Gastroesophageal sphincter (tissue), 4 donors: Measurements from ENCODE around the gene MED22. TPM values are rescaled to one million over a fixed set of nuclear protein-coding genes. Genes with fewer than 3 reads are reported as not detected.
"Not testable (repeated sequence)": the region's sequence is repeated elsewhere in the genome, so short reads cannot be mapped to it uniquely, and the experiment has no call there.

Experiments used
- ATAC-seq: fragments of 150-250 bp; one replicate; pipeline ENCODE4 v1.9.1; 2016; ENCODE audit warnings: mild to moderate bottlenecking, moderate library complexity
- H3K27ac ChIP-seq, 4 donors: fragments of 200-600 bp; sonication (generic) in 3 of 4; 1 replicate in 3 of 4; 2 replicates in 1 of 4; pipeline ENCODE4 v1.5.1; 2016 to 2019
- H3K27me3 ChIP-seq: fragments of 200-600 bp; sonication (generic); one replicate; pipeline ENCODE4 v1.5.1; 2019
- H3K36me3 ChIP-seq, 2 donors: fragments of 200-600 bp; sonication (generic); one replicate each; pipeline ENCODE4 v1.5.1; 2019; ENCODE audit warnings: control low read depth in 1 of 2
- H3K4me1 ChIP-seq, 3 donors: fragments of 200-600 bp; sonication (generic); 1 replicate in 2 of 3; 2 replicates in 1 of 3; pipeline ENCODE4 v1.5.1; 2016 to 2019; ENCODE audit warnings: control low read depth in 2 of 3
- H3K4me3 ChIP-seq, 2 donors: fragments of 200-600 bp; sonication (generic); one replicate each; pipeline ENCODE4 v1.5.1; 2019; ENCODE audit warnings: mild to moderate bottlenecking in 1 of 2, moderate library complexity in 1 of 2
- H3K9me3 ChIP-seq, 3 donors: fragments of 200-600 bp; sonication (generic); one replicate each; pipeline ENCODE4 v1.5.1; 2017 to 2019; ENCODE audit warnings: control low read depth in 2 of 3
- EP300 ChIP-seq: sonication (generic); formaldehyde crosslinking; IDR thresholded peaks from one replicate; pipeline ENCODE4 v1.6.1; 2017; ENCODE audit warnings: antibody characterized with exemption, mild to moderate bottlenecking
- POLR2A ChIP-seq, 2 donors: fragments of 450-650 bp; IDR thresholded peaks; one replicate each; pipeline ENCODE4 v1.6.1; 2017; ENCODE audit warnings: antibody characterized with exemption in 2 of 2, mild to moderate bottlenecking in 2 of 2, moderate library complexity in 1 of 2
- POLR2AphosphoS5 ChIP-seq: sonication (generic); formaldehyde crosslinking; IDR thresholded peaks from one replicate; pipeline ENCODE4 v1.6.1; 2017; ENCODE audit warnings: antibody characterized with exemption
- WGBS, 2 donors: methylation state at CpG; one replicate each; pipeline ENCODE4 v1.1.5; 2018; ENCODE audit warnings: low coverage in 1 of 2; 5-methylcytosine and 5-hydroxymethylcytosine counted together
- total RNA-seq, 4 donors: library from RNA; depleted of rRNA; stranded (reverse); fragments of >200 nt; gene quantifications; one replicate each; pipeline ENCODE4 v1.1.0, GENCODE V29; 2016
- TF ChIP-seq, protein P1 (sequence below), 4 experiments: fragments of 200-600 bp in 2 of 4; fragments of 450-650 bp in 2 of 4; sonication (generic) in 1 of 4; IDR thresholded peaks; one replicate each; pipeline ENCODE4 v1.5.1; 2017 to 2019; ENCODE audit warnings: antibody characterized with exemption in 4 of 4, mild to moderate bottlenecking in 2 of 4, moderate library complexity in 2 of 4

MED22 gene
- total RNA-seq, 4 donors from 2014 or later = 25.1 to 47.3 (median 37.8) TPM

DNA sequence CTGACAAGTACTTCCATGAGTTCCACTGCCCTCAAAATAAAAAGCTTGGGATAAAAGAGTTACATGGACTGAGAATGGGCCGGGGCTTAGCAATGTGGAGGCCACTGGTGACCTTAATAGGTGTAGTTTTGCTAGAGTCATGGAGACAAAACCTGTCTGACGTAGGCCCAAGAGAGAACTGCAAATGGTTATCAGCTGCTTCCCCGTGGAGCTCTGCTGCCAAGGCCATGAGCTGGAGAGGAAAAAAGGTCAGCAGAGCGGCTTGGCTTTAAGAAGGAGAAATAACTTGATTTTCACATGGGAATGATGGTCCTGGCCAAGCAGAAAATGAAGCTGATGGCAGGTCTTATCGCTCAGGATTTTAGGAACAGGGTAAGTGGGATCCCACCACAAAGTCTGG is 8.3 kb downstream of the MED22 start:
- WGBS, 2 donors = 73 to 80% methylated on average over 5 of the region's 5 CpGs
- H3K27me3 ChIP-seq = no peaks in the 10 kb centered on the region
- no peak overlapping the region for H3K27ac ChIP-seq
- H3K36me3 ChIP-seq = peaks cover 0 to 65% of the 10 kb centered on the region in 2 donors
- no peaks in the 10 kb centered on the region for H3K9me3 ChIP-seq
- no peak for ATAC-seq
- H3K4me1 ChIP-seq = peaks cover 4 to 20% (median 12%) of the 10 kb centered on the region in 3 donors
- H3K4me3 ChIP-seq = no peak overlapping the region
- no peak for TF ChIP-seq EP300

DNA sequence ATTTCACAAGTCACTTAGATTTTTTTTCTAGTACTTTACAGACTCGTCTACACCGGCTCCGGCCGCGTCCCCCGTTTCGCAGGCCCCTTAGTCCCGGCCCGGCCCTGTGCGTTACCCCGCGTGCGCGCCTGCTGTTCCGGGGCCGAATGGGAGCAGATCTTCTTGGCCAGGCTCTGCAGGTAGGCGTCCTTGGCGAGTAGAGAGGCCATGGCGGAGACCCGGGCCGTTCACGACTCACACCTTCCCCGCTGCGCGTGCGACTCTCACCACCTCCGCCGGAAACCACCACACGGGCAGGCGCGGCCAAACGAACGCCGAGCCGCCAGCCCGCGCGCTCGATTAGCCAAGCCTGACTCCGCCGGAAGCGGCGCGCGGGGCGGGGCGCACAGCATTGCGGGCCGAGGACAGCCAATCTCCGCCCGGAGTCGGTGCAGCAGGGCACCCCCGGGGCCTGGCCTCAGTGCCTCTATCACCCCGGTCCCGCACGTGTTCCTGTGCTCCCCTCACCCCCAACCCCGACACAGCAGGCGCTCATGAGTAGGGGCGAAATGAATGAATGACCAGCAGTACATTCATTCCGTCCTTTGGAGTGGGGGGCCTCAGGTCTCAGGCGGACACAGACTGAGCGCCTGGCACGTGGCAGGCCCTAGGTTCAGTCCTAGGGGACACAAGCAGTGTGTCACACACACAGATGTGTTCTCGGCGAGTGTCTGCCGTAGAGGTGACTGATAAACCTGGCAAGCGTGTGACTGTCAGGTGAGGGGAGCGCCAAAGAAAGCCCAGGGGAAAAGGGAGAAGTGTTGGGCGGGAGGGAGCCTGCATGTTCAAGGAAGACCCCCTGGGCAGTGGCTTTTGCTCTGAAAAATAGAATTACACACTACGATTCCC is 11.8 kb downstream of the MED22 start, which contains the start of gene SURF6:
TSS of gene SURF6 (minus strand) at position 265 of the 888 bp plus-strand sequence. CDS start at position 209, 56 bp downstream.
- Histone ChIP-seq H3K27ac (peak within 1 kb of the TSS in 3 of 4 donors; percentile 78 to 80 (median 79)), H3K4me3 (peak within 1 kb of the TSS; percentile 59 to 66), H3K36me3 (peaks cover 0 to 65% of the 10 kb centered on the region in 2 donors), H3K4me1 (peaks cover 4 to 37% (median 20%) of the 10 kb centered on the region in 3 donors), H3K9me3 (no peaks in the 10 kb centered on the region), H3K27me3 (no peaks in the 10 kb centered on the region)
- peak; percentile 94 for ATAC-seq
- WGBS, 2 donors = 7% methylated on average over 13 of the region's 70 CpGs; no CpG with 5 or more reads in 1 of the 2 donors
- TF ChIP-seq, protein P1, sequence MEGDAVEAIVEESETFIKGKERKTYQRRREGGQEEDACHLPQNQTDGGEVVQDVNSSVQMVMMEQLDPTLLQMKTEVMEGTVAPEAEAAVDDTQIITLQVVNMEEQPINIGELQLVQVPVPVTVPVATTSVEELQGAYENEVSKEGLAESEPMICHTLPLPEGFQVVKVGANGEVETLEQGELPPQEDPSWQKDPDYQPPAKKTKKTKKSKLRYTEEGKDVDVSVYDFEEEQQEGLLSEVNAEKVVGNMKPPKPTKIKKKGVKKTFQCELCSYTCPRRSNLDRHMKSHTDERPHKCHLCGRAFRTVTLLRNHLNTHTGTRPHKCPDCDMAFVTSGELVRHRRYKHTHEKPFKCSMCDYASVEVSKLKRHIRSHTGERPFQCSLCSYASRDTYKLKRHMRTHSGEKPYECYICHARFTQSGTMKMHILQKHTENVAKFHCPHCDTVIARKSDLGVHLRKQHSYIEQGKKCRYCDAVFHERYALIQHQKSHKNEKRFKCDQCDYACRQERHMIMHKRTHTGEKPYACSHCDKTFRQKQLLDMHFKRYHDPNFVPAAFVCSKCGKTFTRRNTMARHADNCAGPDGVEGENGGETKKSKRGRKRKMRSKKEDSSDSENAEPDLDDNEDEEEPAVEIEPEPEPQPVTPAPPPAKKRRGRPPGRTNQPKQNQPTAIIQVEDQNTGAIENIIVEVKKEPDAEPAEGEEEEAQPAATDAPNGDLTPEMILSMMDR (IDR thresholded peaks at IDR 0.05) = no peak
- peak; percentile 33 to 38 for TF ChIP-seq POLR2A (IDR thresholded peaks at IDR 0.05)
- TF ChIP-seq POLR2AphosphoS5 = peak; percentile 78
- TF ChIP-seq EP300 = no peak

DNA sequence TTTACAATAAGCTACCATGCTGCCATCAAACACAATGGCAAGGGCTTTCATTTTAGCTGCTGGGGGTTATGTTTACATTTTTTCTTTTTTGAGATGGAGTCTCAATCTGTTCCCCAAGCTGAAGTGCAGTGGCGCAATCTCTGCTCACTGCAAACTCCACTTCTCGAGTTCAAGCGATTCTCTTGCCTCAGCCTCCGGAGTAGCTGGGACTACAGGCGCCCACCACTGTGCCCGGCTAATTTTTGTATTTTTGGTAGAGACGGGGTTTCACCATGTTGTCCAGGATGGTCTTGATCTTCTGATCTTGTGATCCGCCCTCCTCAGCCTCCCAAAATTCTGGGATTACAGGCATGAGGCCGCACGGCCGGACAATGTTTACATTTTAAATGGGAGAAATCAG is 13.0 kb downstream of the MED22 start:
- Histone ChIP-seq H3K4me3 (peak overlapping the region in 1 of 2 donors; percentile 66), H3K36me3 (peaks cover 0 to 65% of the 10 kb centered on the region in 2 donors), H3K4me1 (peaks cover 4 to 37% (median 20%) of the 10 kb centered on the region in 3 donors)
- H3K9me3 ChIP-seq, H3K27ac ChIP-seq, H3K27me3 ChIP-seq, ATAC-seq: not testable (repeated sequence)
- 76 to 90% methylated on average over 2 to 11 of the region's 11 CpGs for WGBS, 2 donors

DNA sequence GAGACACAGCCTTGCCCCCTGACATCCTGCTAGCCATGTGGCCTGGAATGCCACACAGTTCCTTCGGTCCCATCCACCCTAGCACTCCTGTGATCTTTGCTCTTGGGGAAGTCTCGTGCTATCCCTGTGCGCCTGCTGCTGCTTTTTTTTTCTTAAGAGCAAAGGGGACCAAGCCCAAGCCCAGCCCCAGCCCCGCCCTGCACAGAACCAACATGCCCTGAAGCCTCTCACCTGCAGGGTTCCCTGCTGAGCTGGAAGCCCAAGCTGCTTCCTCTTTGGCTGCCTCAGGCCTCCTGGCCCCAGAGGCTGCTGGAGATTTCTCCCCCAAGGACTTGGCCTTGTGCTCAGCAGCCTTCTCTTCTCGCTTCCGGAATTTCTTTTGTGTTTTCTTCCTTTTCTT is 13.8 kb downstream of the MED22 start:
- Histone ChIP-seq H3K27ac (no peak overlapping the region), H3K9me3 (no peaks in the 10 kb centered on the region), H3K4me3 (no peak overlapping the region), H3K27me3 (no peaks in the 10 kb centered on the region), H3K4me1 (peaks cover 4 to 37% (median 20%) of the 10 kb centered on the region in 3 donors), H3K36me3 (peaks cover 0 to 58% of the 10 kb centered on the region in 2 donors)
- WGBS, 2 donors = 90 to 92% methylated on average over 2 of the region's 6 CpGs
- no peak for ATAC-seq
- TF ChIP-seq POLR2A (IDR thresholded peaks at IDR 0.05) (no peak), EP300 (no peak), POLR2AphosphoS5 (no peak)
- TF ChIP-seq, protein P1 (IDR thresholded peaks at IDR 0.05) = no peak

DNA sequence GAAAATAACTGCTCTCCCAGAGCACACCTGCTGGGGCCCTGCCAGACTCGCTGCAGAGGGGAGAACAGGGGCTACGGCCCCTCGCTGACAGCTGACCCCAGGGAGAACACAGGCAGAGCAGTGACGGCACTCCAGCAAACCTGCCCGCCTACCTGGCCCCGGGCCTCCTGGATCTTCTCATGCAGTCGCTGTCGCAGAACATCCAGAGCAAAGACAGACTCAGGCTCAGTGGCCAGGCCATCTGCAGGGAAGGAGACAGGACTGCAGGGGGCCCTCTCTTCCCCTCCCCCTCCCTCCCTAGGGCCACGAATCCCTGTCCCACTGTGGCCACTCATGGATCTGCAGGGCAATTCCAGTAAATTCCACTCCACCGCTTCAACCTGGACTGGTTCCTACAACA is 14.4 kb downstream of the MED22 start:
- TF ChIP-seq POLR2A (IDR thresholded peaks at IDR 0.05) = no peak
- TF ChIP-seq, protein P1 (IDR thresholded peaks at IDR 0.05) = no peak
- TF ChIP-seq POLR2AphosphoS5 = no peak
- TF ChIP-seq EP300 = no peak
- Histone ChIP-seq H3K4me3 (no peak overlapping the region), H3K27me3 (no peaks in the 10 kb centered on the region), H3K9me3 (no peaks in the 10 kb centered on the region), H3K4me1 (peaks cover 4 to 37% (median 20%) of the 10 kb centered on the region in 3 donors), H3K27ac (no peak overlapping the region), H3K36me3 (peaks cover 0 to 52% of the 10 kb centered on the region in 2 donors)
- ATAC-seq = no peak
- 100% methylated on average over 1 of the region's 10 CpGs; no CpG with 5 or more reads in 1 of the 2 donors for WGBS, 2 donors

DNA sequence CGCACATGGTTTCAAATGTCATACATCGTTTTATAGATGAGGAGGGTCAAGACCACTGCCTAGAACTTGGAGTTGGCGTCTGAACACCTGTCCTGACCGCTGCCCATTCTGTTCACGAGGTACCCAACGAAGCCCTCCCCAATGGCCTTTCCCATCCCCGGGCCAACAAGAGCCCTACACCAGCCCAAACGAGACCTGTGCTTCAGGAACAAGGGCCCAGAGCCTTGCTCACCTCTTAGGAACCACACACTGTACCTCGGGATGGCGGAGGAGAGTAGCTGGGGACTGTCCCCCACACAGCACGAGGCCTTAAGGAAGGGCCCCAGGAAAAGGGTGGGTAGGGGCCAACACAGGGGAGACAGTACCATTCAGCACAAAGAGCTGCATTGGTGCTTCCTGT is 14.9 kb downstream of the MED22 start:
- no peaks in the 10 kb centered on the region for H3K9me3 ChIP-seq
- TF ChIP-seq POLR2AphosphoS5 (no peak), EP300 (no peak), POLR2A (IDR thresholded peaks at IDR 0.05) (no peak)
- TF ChIP-seq, protein P1 (IDR thresholded peaks at IDR 0.05) = no peak
- no peak overlapping the region for H3K4me3 ChIP-seq
- H3K4me1 ChIP-seq = peaks cover 4 to 37% (median 20%) of the 10 kb centered on the region in 3 donors
- no peak for ATAC-seq
- WGBS, 2 donors = 80 to 93% methylated on average over 1 to 3 of the region's 11 CpGs
- peaks cover 0 to 48% of the 10 kb centered on the region in 2 donors for H3K36me3 ChIP-seq
- H3K27me3 ChIP-seq = no peaks in the 10 kb centered on the region
- H3K27ac ChIP-seq = no peak overlapping the region
